Fibroblast of the aortic adventitia (primary cell): ENCODE data around the gene TMEM205. TPM values are rescaled to one million over a fixed set of nuclear protein-coding genes. Genes with fewer than 3 reads are reported as not detected.
"Not testable (repeated sequence)": the region's sequence is repeated elsewhere in the genome, so short reads cannot be mapped to it uniquely, and the experiment has no call there.

Experiments used
- DNase-seq: peaks from one replicate; pipeline ENCODE4 v3.0.0-alpha.2; 2010; ENCODE audit warnings: low read depth
- H3K4me3 ChIP-seq: 2 replicates; pipeline ENCODE4 v1.5.1; 2011; ENCODE audit warnings: low read depth, mild to moderate bottlenecking, control low read depth, low read length, moderate library complexity
- CTCF ChIP-seq: IDR thresholded peaks from 2 replicates; pipeline ENCODE4 v1.5.1; 2011; ENCODE audit warnings: mild to moderate bottlenecking, low read length, control low read depth, inconsistent platforms; ENCODE audit not compliant: insufficient read depth
- total RNA-seq: library from RNA; depleted of rRNA; stranded (reverse); fragments of >200 nt; gene quantifications from 2 replicates; pipeline ENCODE4 v1.2.3, GENCODE V29; 2012; ENCODE audit warnings: low replicate concordance

TMEM205 gene
- total RNA-seq, 1 donor, result 79.6 TPM

- no peak for DNase-seq
- no peak for TF ChIP-seq CTCF
- no peak overlapping the region for H3K4me3 ChIP-seq
Observed at GRCh38 chr19:11324748-11325389, 21.2 kb downstream of the TMEM205 start.

GRCh38 chr19:11324079-11324661, 21.9 kb downstream of the TMEM205 start:
- H3K4me3 ChIP-seq, result no peak overlapping the region
- DNase-seq, result peak; percentile 95
- no peak for TF ChIP-seq CTCF

GRCh38 chr19:11323601-11324078, 22.4 kb downstream of the TMEM205 start:
- DNase-seq, result no peak
- TF ChIP-seq CTCF, result no peak
- no peak overlapping the region for H3K4me3 ChIP-seq

- TF ChIP-seq CTCF, result no peak
- no peak for DNase-seq
- H3K4me3 ChIP-seq, result no peak overlapping the region
Observed at GRCh38 chr19:11322269-11323024, 23.6 kb downstream of the TMEM205 start.

- no peak for DNase-seq
- TF ChIP-seq CTCF, result no peak
- no peak overlapping the region for H3K4me3 ChIP-seq
Observed at GRCh38 chr19:11321191-11322126, 24.6 kb downstream of the TMEM205 start.

- not testable (repeated sequence) for H3K4me3 ChIP-seq, DNase-seq
Observed at GRCh38 chr19:11320278-11320995, 25.6 kb downstream of the TMEM205 start.
